Measurements from ENCODE around the gene LIPG. TPM values are rescaled to one million over a fixed set of nuclear protein-coding genes. Genes with fewer than 3 reads are reported as not detected.

The LIPG gene
- polyA plus RNA-seq, 1 donor (not counting 4 experiments of a cell fraction or from before 2014, with no cell fraction given): 241 TPM

DNA sequence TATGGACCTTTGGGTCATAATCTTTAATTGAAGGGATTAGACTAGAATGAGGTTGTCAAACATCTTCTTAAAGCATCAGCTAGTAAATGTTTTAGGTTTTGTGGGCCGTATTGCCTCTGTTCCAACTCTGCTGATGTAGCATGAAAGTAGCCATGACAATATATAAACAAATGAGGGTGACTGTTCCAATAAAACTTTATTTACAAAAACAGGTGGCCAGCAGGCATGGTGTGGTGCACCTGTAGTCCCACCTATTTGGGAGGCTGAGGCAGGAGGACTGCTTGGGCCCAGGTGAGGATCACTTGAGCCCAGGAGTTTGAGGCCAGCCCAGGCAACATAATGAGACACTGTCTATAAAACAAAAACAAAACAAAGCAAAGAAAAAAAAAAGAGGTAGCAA, 18.4 kb downstream of the LIPG start:
- dilution Hi-C loops (cut with MboI; ENCODE audit: extremely low pct_ligation_motif_present, low sequenced_read_pairs): no loop called here
- Histone ChIP-seq H3K4me2 (ENCODE audit: control insufficient read depth, extremely low read depth, insufficient read depth, low read depth, low read length) (no peak overlapping the region), H3K9ac (ENCODE audit: control insufficient read depth, extremely low read depth, insufficient read depth, low read length) (no peak overlapping the region), H3K36me3 (ENCODE audit: control insufficient read depth in 2 of 2, extremely low read depth in 1 of 2, insufficient read depth in 2 of 2, low read length in 2 of 2) (peaks cover 35 to 50% of the 10 kb centered on the region in 2 experiments), H3K9me3 (ENCODE audit: control insufficient read depth, low read depth, low read length) (no peaks in the 10 kb centered on the region), H3K9me1 (ENCODE audit: control insufficient read depth, extremely low read depth, insufficient read depth, low read length) (no peaks in the 10 kb centered on the region), H3K27me3 (ENCODE audit: control insufficient read depth, extremely low read depth, insufficient read depth, low read length) (no peaks in the 10 kb centered on the region), H2AFZ (ENCODE audit: control insufficient read depth, low read length) (no peak overlapping the region), H3K4me1 (ENCODE audit: control insufficient read depth, extremely low read depth, insufficient read depth, low read length) (no peaks in the 10 kb centered on the region), H4K20me1 (ENCODE audit: control insufficient read depth, extremely low read depth, insufficient read depth, low read length) (no peaks in the 10 kb centered on the region), H3K4me3 (ENCODE audit: control insufficient read depth in 2 of 3, extremely low read depth in 1 of 3, insufficient read depth in 2 of 3, low read depth in 1 of 3, low read length in 3 of 3) (no peak overlapping the region), H3K79me2 (ENCODE audit: control insufficient read depth, insufficient read depth, low read length) (peaks cover under 1% of the 10 kb centered on the region), H3K27ac (ENCODE audit: control insufficient read depth, insufficient read depth, low read length) (no peak overlapping the region)
- DNase-seq (ENCODE audit: low read depth, low spot score) (no peak), FAIRE-seq (no peak)
- TF ChIP-seq, protein P1, sequence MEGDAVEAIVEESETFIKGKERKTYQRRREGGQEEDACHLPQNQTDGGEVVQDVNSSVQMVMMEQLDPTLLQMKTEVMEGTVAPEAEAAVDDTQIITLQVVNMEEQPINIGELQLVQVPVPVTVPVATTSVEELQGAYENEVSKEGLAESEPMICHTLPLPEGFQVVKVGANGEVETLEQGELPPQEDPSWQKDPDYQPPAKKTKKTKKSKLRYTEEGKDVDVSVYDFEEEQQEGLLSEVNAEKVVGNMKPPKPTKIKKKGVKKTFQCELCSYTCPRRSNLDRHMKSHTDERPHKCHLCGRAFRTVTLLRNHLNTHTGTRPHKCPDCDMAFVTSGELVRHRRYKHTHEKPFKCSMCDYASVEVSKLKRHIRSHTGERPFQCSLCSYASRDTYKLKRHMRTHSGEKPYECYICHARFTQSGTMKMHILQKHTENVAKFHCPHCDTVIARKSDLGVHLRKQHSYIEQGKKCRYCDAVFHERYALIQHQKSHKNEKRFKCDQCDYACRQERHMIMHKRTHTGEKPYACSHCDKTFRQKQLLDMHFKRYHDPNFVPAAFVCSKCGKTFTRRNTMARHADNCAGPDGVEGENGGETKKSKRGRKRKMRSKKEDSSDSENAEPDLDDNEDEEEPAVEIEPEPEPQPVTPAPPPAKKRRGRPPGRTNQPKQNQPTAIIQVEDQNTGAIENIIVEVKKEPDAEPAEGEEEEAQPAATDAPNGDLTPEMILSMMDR (optimal IDR thresholded peaks at IDR 0.05 in 1 of 3, IDR thresholded peaks at IDR 0.05 in 1 of 3, conservative IDR thresholded peaks at IDR 0.05 in 1 of 3; ENCODE audit: extremely low read depth in 1 of 3, insufficient read depth in 2 of 3, low read length in 3 of 3): no peak
- no peak for TF ChIP-seq EZH2 (IDR thresholded peaks at IDR 0.05; ENCODE audit: low read length)

DNA sequence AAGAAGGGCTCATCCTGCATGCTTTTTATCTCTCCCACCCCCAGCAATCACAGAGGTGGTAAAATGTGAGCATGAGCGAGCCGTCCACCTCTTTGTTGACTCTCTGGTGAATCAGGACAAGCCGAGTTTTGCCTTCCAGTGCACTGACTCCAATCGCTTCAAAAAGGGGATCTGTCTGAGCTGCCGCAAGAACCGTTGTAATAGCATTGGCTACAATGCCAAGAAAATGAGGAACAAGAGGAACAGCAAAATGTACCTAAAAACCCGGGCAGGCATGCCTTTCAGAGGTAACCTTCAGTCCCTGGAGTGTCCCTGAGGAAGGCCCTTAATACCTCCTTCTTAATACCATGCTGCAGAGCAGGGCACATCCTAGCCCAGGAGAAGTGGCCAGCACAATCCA, 19.5 kb downstream of the LIPG start:
- H3K4me3 ChIP-seq (ENCODE audit: control insufficient read depth in 2 of 3, extremely low read depth in 1 of 3, insufficient read depth in 2 of 3, low read depth in 1 of 3, low read length in 3 of 3): no peak overlapping the region
- H4K20me1 ChIP-seq (ENCODE audit: control insufficient read depth, extremely low read depth, insufficient read depth, low read length): no peaks in the 10 kb centered on the region
- TF ChIP-seq, protein P1 (optimal IDR thresholded peaks at IDR 0.05 in 1 of 3, IDR thresholded peaks at IDR 0.05 in 1 of 3, conservative IDR thresholded peaks at IDR 0.05 in 1 of 3; ENCODE audit: extremely low read depth in 1 of 3, insufficient read depth in 2 of 3, low read length in 3 of 3): no peak
- TF ChIP-seq EZH2 (IDR thresholded peaks at IDR 0.05; ENCODE audit: low read length): no peak
- no peaks in the 10 kb centered on the region for H3K9me1 ChIP-seq (ENCODE audit: control insufficient read depth, extremely low read depth, insufficient read depth, low read length)
- no peaks in the 10 kb centered on the region for H3K4me1 ChIP-seq (ENCODE audit: control insufficient read depth, extremely low read depth, insufficient read depth, low read length)
- no peak overlapping the region for H2AFZ ChIP-seq (ENCODE audit: control insufficient read depth, low read length)
- H3K4me2 ChIP-seq (ENCODE audit: control insufficient read depth, extremely low read depth, insufficient read depth, low read depth, low read length): no peak overlapping the region
- H3K9me3 ChIP-seq (ENCODE audit: control insufficient read depth, low read depth, low read length): no peaks in the 10 kb centered on the region
- no peaks in the 10 kb centered on the region for H3K27me3 ChIP-seq (ENCODE audit: control insufficient read depth, extremely low read depth, insufficient read depth, low read length)
- no peak overlapping the region for H3K9ac ChIP-seq (ENCODE audit: control insufficient read depth, extremely low read depth, insufficient read depth, low read length)
- dilution Hi-C loops (cut with MboI; ENCODE audit: extremely low pct_ligation_motif_present, low sequenced_read_pairs): no loop called here
- no peak overlapping the region for H3K27ac ChIP-seq (ENCODE audit: control insufficient read depth, insufficient read depth, low read length)
- peaks cover 32 to 49% of the 10 kb centered on the region in 2 experiments for H3K36me3 ChIP-seq (ENCODE audit: control insufficient read depth in 2 of 2, extremely low read depth in 1 of 2, insufficient read depth in 2 of 2, low read length in 2 of 2)
- H3K79me2 ChIP-seq (ENCODE audit: control insufficient read depth, insufficient read depth, low read length): no peaks in the 10 kb centered on the region
- no peak for DNase-seq (ENCODE audit: low read depth, low spot score)
- FAIRE-seq: no peak

Measured in keratinocyte (primary cell).